ENCODE measurements around the gene LCT. TPM values are rescaled to one million over a fixed set of nuclear protein-coding genes. Genes with fewer than 3 reads are reported as not detected.

Gene LCT
- polyA plus RNA-seq, 1 experiment: not detected

DNA sequence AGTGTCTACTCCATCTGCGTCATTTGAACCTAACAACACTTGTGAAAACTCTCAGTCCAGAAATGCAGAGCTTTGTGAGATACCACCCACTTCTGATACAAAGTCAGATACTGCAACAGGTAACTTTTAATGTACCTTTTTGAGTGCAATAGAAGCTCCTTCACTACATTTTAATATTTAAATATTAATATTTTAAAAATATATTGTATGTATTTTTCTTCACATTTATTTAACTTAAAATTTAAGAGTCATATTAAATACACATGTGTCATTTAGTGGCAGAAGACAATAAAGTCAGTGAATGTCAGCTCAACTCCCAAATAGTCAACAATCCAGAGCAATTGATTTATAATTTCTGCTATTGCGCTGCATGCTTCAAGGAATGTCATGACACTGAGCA is 81.4 kb downstream of the LCT start:
- Histone ChIP-seq H3K27ac (ENCODE audit: low read depth, low read length) (no peak overlapping the region), H3K4me3 (ENCODE audit: low read depth, low read length) (no peak overlapping the region), H3K9me3 (ENCODE audit: control insufficient read depth, insufficient read depth, low read length) (no peaks in the 10 kb centered on the region), H3K27me3 (ENCODE audit: control insufficient read depth, insufficient read depth, low read length) (no peaks in the 10 kb centered on the region)
- TF ChIP-seq, protein P1, sequence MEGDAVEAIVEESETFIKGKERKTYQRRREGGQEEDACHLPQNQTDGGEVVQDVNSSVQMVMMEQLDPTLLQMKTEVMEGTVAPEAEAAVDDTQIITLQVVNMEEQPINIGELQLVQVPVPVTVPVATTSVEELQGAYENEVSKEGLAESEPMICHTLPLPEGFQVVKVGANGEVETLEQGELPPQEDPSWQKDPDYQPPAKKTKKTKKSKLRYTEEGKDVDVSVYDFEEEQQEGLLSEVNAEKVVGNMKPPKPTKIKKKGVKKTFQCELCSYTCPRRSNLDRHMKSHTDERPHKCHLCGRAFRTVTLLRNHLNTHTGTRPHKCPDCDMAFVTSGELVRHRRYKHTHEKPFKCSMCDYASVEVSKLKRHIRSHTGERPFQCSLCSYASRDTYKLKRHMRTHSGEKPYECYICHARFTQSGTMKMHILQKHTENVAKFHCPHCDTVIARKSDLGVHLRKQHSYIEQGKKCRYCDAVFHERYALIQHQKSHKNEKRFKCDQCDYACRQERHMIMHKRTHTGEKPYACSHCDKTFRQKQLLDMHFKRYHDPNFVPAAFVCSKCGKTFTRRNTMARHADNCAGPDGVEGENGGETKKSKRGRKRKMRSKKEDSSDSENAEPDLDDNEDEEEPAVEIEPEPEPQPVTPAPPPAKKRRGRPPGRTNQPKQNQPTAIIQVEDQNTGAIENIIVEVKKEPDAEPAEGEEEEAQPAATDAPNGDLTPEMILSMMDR (IDR thresholded peaks at IDR 0.05; ENCODE audit: low read depth, low read length): no peak
- ChIA-PET CTCF (interaction anchor here (0.9 to 1.4 kb wide), 2 partner anchors 19 to 42 kb away, joined by 3 to 5 read pairs; no protein-coding TSS in a partner anchor), POLR2A (no interaction called here)
- no peak for DNase-seq (ENCODE audit: low read depth, low spot score)

DNA sequence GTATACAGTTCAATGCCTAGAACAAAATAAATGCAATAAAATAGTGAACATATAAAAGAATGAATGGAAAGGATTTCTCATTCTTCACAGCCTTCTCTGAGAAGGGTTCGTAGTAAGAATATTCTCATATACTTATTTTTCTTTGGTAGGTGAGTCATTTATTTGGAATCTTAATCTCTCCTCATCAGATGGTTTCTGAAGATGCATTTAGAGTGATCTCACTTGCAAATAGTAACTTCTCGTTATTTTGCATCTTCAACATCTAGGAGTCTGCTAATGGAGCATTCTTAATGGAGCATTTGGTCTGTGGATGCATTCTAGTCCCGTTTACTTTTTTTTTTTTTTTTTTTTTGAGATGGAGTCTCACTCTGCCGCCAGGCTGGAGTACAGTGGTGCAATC is 91.4 kb downstream of the LCT start:
- no peak overlapping the region for H3K4me3 ChIP-seq (ENCODE audit: low read depth, low read length)
- no peaks in the 10 kb centered on the region for H3K27me3 ChIP-seq (ENCODE audit: control insufficient read depth, insufficient read depth, low read length)
- peak overlapping the region; percentile 3 for H3K27ac ChIP-seq (ENCODE audit: low read depth, low read length)
- H3K9me3 ChIP-seq (ENCODE audit: control insufficient read depth, insufficient read depth, low read length): no peaks in the 10 kb centered on the region; the same call in 1 of the 2 replicates
- TF ChIP-seq, protein P1 (IDR thresholded peaks at IDR 0.05; ENCODE audit: low read depth, low read length): no peak
- CTCF ChIA-PET: interaction anchor here (0.9 to 1.2 kb wide), 3 partner anchors 52 to 742 kb away, joined by 3 to 7 read pairs (median 3); no protein-coding TSS in a partner anchor
- POLR2A ChIA-PET: no interaction called here
- DNase-seq (ENCODE audit: low read depth, low spot score): peak; percentile 38

DNA sequence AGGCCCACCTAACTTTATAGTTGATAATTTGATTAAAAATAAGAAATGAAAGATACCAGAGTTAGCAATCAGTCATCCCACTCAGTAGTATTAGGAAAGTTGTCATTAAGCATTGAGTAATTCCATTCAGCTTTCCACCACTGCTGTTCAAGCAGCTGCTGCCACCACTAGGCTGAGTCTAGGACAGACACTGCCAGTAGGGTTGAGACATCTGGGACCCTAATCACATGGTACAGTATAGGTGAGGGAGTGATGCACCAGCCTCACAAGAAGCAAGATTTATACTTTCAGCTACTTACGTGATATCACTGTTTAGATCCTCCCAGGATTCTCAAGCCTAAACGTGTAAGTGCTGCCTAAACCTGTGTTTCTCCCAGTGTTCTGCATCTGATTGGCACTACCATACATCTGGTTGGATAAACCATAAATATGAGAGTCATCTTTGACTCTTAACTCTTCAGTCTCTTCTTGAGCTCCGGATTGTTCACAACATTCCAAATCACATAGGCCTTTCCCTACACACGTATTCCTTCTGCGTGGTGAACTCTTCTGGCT is 92.1 kb downstream of the LCT start:
- CTCF ChIA-PET: interaction anchor here (1.0 to 1.2 kb wide), 2 partner anchors 53 to 169 kb away, joined by 3 to 7 read pairs; no protein-coding TSS in a partner anchor

DNA sequence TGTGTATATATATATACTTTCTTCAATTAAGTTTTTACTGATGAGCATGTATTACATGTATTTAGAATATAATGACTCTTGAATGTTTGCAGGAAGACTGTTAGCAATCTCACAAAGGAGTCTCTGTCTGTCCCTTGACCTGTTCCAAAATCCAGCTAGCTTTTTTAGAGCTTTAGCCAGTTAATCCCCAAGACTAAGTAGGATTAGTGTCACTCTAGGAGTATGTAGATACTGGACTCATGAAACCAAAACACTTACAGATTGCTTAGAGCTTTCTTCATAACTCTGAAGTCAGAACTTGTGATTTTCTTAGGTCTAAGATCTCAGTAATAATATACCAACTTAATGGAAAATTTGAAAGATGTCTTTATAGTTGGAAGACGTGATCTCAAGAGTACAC is 93.1 kb downstream of the LCT start:
- H3K27me3 ChIP-seq (ENCODE audit: control insufficient read depth, insufficient read depth, low read length): no peaks in the 10 kb centered on the region
- DNase-seq (ENCODE audit: low read depth, low spot score): no peak
- no peak overlapping the region for H3K27ac ChIP-seq (ENCODE audit: low read depth, low read length)
- POLR2A ChIA-PET: no interaction called here
- H3K4me3 ChIP-seq (ENCODE audit: low read depth, low read length): peak overlapping the region; percentile 88
- TF ChIP-seq, protein P1 (IDR thresholded peaks at IDR 0.05; ENCODE audit: low read depth, low read length): no peak
- H3K9me3 ChIP-seq (ENCODE audit: control insufficient read depth, insufficient read depth, low read length): no peaks in the 10 kb centered on the region; the same call in 1 of the 2 replicates
- CTCF ChIA-PET: interaction anchor here (0.8 to 1.9 kb wide), 4 partner anchors 34 to 740 kb away, joined by 3 to 6 read pairs (median 4); no protein-coding TSS in a partner anchor

More for the DNA sequence above, 92.1 kb downstream of the LCT start:
- TF ChIP-seq, protein P1 (IDR thresholded peaks at IDR 0.05; ENCODE audit: low read depth, low read length): no peak
- POLR2A ChIA-PET: no interaction called here
- no peak for DNase-seq (ENCODE audit: low read depth, low spot score)
- Histone ChIP-seq H3K4me3 (ENCODE audit: low read depth, low read length) (no peak overlapping the region), H3K9me3 (ENCODE audit: control insufficient read depth, insufficient read depth, low read length) (no peaks in the 10 kb centered on the region; the same call in 1 of the 2 replicates), H3K27ac (ENCODE audit: low read depth, low read length) (peak overlapping the region; percentile 12), H3K27me3 (ENCODE audit: control insufficient read depth, insufficient read depth, low read length) (no peaks in the 10 kb centered on the region)

DNA sequence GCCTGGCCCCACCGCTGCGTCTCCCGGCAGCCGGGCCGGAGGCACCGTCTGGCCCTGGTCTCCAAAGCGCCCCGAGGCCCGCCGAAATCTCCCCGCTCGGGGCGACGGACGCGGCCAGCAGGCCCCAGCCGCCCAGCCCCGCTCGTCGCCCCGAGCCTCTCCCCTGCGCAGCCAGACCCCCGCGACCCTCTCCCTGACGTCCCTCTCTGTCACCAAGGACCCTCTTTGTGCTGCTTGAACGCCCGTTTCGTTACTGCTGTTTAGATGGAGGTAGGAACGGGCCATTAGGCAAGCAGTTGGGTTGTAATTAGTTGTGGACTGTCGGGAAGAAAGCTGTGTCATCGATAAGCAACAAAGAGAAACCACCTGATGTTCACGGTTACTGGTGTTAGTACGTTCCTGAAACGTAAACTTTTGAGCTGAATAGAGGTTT is 94.6 kb downstream of the LCT start:
- POLR2A ChIA-PET: interaction anchor here (1.2 kb wide), 1 partner anchor 211 kb away, joined by 3 read pairs; the partner anchor contains the start of genes R3HDM1 and ZRANB3
- Histone ChIP-seq H3K9me3 (ENCODE audit: control insufficient read depth, insufficient read depth, low read length) (no peaks in the 10 kb centered on the region; the same call in 1 of the 2 replicates), H3K27ac (ENCODE audit: low read depth, low read length) (peak overlapping the region; percentile 97), H3K4me3 (ENCODE audit: low read depth, low read length) (peak overlapping the region; percentile 88), H3K27me3 (ENCODE audit: control insufficient read depth, insufficient read depth, low read length) (no peaks in the 10 kb centered on the region)
- DNase-seq (ENCODE audit: low read depth, low spot score): no peak
- CTCF ChIA-PET: interaction anchor here (0.6 to 1.9 kb wide), 4 partner anchors 33 to 739 kb away, joined by 3 to 6 read pairs (median 4); no protein-coding TSS in a partner anchor
- TF ChIP-seq, protein P1 (IDR thresholded peaks at IDR 0.05; ENCODE audit: low read depth, low read length): no peak

Data from AG04450 (cell line).